ENCODE data around the gene ST8SIA6.
"Not testable (repeated sequence)": the region's sequence is repeated elsewhere in the genome, so short reads cannot be mapped to it uniquely, and the experiment has no call there.

ST8SIA6 gene

GRCh38 chr10:17340144-17340829, 114.1 kb downstream of the ST8SIA6 start:
- no peak for DNase-seq

- DNase-seq, result no peak
These were observed 119.3 kb downstream of the ST8SIA6 start for GRCh38 chr10:17335065-17335464.

GRCh38 chr10:17330501-17330900, 123.9 kb downstream of the ST8SIA6 start:
- DNase-seq, result no peak

GRCh38 chr10:17326377-17326776, 128.0 kb downstream of the ST8SIA6 start:
- DNase-seq, result no peak

GRCh38 chr10:17321957-17322356, 132.4 kb downstream of the ST8SIA6 start:
- not testable (repeated sequence) for DNase-seq

GRCh38 chr10:17316488-17317170, 137.8 kb downstream of the ST8SIA6 start:
- DNase-seq, result no peak

GRCh38 chr10:17309435-17309834, 145.0 kb downstream of the ST8SIA6 start:
- no peak for DNase-seq

GRCh38 chr10:17307123-17307522, 147.3 kb downstream of the ST8SIA6 start:
- no peak for DNase-seq

GRCh38 chr10:17292375-17292774, 162.0 kb downstream of the ST8SIA6 start:
- no peak for DNase-seq

GRCh38 chr10:17290226-17290625, 164.2 kb downstream of the ST8SIA6 start:
- DNase-seq, result no peak

- no peak for DNase-seq
These were observed 164.6 kb downstream of the ST8SIA6 start for GRCh38 chr10:17289763-17290162.

GRCh38 chr10:17286562-17287550, 167.5 kb downstream of the ST8SIA6 start:
- no peak for DNase-seq

- DNase-seq, result no peak
These were observed 172.1 kb downstream of the ST8SIA6 start for GRCh38 chr10:17282311-17282710.

- no peak for DNase-seq
These were observed 175.7 kb downstream of the ST8SIA6 start for GRCh38 chr10:17278607-17279240.

GRCh38 chr10:17276756-17277424, 177.5 kb downstream of the ST8SIA6 start:
- no peak for DNase-seq

- DNase-seq, result no peak
These were observed 181.0 kb downstream of the ST8SIA6 start for GRCh38 chr10:17273403-17273802.

- DNase-seq, result no peak
These were observed 181.7 kb downstream of the ST8SIA6 start for GRCh38 chr10:17272648-17273047.
